ENCODE results near the gene NUMBL. TPM values are rescaled to one million over a fixed set of nuclear protein-coding genes. Genes with fewer than 3 reads are reported as not detected.

Gene NUMBL
- total RNA-seq, 1 experiment from 2014 or later: 14.5 TPM

DNA sequence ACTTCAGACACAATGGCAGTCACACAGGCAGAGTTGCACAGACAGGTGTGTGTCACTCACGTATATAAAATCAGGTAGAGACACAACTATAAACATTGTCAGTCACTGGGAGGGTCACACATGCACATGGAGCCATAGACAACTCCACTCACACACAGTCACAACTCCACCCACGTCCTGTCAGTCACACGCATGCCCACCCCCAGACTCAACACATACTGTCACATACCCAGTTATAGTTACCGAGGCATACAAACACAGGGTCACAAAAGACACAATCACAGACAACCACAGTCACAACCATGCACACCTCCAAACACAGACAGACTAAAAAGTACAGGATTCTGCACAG, 1.5 kb downstream of the NUMBL start:
- DNase-seq: no peak
- Histone ChIP-seq H3K9me3 (ENCODE audit: low read length) (no peaks in the 10 kb centered on the region), H4K20me1 (ENCODE audit: low read length) (no peaks in the 10 kb centered on the region), H3K4me3 (ENCODE audit: low read length) (peak overlapping the region; percentile 81), H3K27ac (ENCODE audit: low read length) (no peak overlapping the region), H3K9me2 (replicated peaks; ENCODE audit: low read length) (no peaks in the 10 kb centered on the region), H3K27me3 (ENCODE audit: low read length) (no peaks in the 10 kb centered on the region), H3K9ac (ENCODE audit: low read length) (peak overlapping the region; percentile 75; the same call in 1 of the 2 replicates), H3F3A (ENCODE audit: low read length, unreplicated experiment) (no peaks in the 10 kb centered on the region), H3K4me2 (ENCODE audit: low read length) (peak overlapping the region; percentile 98), H3K36me3 (ENCODE audit: low read depth, low read length) (no peaks in the 10 kb centered on the region), H3K4me1 (ENCODE audit: insufficient read depth, low read length) (peaks cover 24% of the 10 kb centered on the region), H3K79me2 (ENCODE audit: low read length) (peaks cover 25% of the 10 kb centered on the region), H2AFZ (ENCODE audit: low read length) (no peak overlapping the region)
- BruUV-seq (replicated peaks): no TSS peak
- ChIA-PET CTCF (no interaction called here), POLR2A (ENCODE audit: unreplicated experiment) (interaction anchor here (0.5 kb wide), 1 partner anchor 68 kb away, joined by 9 read pairs; no protein-coding TSS in a partner anchor)
- intact Hi-C loops (cut with micrococcal nuclease): no loop called here
- no peak for ATAC-seq
- no peak for TF ChIP-seq EZH2phosphoT487 (IDR thresholded peaks at IDR 0.05; ENCODE audit: borderline replicate concordance, low read length)

DNA sequence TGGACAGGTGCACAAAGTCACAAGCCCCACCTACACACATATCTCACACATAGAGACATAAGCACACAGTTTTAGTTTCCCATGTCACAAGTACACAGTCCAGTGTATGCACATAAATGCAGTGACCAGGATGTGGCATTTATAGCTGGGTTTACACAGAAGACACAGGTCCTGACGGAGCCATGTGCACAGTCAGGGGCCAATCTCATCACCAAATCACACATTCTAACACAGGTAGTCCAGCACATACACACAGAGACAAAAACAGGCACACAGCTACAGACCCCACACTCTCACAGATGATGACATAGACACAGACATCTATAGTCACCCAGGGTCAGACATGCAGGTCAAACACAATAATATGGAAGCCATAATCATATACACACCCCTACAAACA, 2.1 kb downstream of the NUMBL start:
- Histone ChIP-seq H2AFZ (ENCODE audit: low read length) (no peak overlapping the region), H3F3A (ENCODE audit: low read length, unreplicated experiment) (no peaks in the 10 kb centered on the region), H3K9ac (ENCODE audit: low read length) (no peak overlapping the region), H3K9me2 (replicated peaks; ENCODE audit: low read length) (no peaks in the 10 kb centered on the region), H4K20me1 (ENCODE audit: low read length) (no peaks in the 10 kb centered on the region), H3K27ac (ENCODE audit: low read length) (no peak overlapping the region), H3K27me3 (ENCODE audit: low read length) (no peaks in the 10 kb centered on the region), H3K79me2 (ENCODE audit: low read length) (peaks cover 25% of the 10 kb centered on the region), H3K4me1 (ENCODE audit: insufficient read depth, low read length) (peaks cover 24% of the 10 kb centered on the region), H3K9me3 (ENCODE audit: low read length) (no peaks in the 10 kb centered on the region), H3K36me3 (ENCODE audit: low read depth, low read length) (no peaks in the 10 kb centered on the region), H3K4me2 (ENCODE audit: low read length) (peak overlapping the region; percentile 98; the same call in 1 of the 2 replicates), H3K4me3 (ENCODE audit: low read length) (peak overlapping the region; percentile 81; the same call in 1 of the 2 replicates)
- no peak for ATAC-seq
- DNase-seq: no peak
- TF ChIP-seq EZH2phosphoT487 (IDR thresholded peaks at IDR 0.05; ENCODE audit: borderline replicate concordance, low read length) (no peak), EZH2 (IDR thresholded peaks at IDR 0.05; ENCODE audit: low read length, unreplicated experiment) (no peak)
- TF ChIP-seq, protein P1, sequence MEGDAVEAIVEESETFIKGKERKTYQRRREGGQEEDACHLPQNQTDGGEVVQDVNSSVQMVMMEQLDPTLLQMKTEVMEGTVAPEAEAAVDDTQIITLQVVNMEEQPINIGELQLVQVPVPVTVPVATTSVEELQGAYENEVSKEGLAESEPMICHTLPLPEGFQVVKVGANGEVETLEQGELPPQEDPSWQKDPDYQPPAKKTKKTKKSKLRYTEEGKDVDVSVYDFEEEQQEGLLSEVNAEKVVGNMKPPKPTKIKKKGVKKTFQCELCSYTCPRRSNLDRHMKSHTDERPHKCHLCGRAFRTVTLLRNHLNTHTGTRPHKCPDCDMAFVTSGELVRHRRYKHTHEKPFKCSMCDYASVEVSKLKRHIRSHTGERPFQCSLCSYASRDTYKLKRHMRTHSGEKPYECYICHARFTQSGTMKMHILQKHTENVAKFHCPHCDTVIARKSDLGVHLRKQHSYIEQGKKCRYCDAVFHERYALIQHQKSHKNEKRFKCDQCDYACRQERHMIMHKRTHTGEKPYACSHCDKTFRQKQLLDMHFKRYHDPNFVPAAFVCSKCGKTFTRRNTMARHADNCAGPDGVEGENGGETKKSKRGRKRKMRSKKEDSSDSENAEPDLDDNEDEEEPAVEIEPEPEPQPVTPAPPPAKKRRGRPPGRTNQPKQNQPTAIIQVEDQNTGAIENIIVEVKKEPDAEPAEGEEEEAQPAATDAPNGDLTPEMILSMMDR (conservative IDR thresholded peaks at IDR 0.05; ENCODE audit: low read depth, low read length): no peak
- ChIA-PET POLR2A (ENCODE audit: unreplicated experiment) (interaction anchor here (0.5 kb wide), 1 partner anchor 68 kb away, joined by 9 read pairs; no protein-coding TSS in a partner anchor), CTCF (no interaction called here)
- no TSS peak for BruUV-seq (replicated peaks)
- intact Hi-C loops (cut with micrococcal nuclease): no loop called here

DNA sequence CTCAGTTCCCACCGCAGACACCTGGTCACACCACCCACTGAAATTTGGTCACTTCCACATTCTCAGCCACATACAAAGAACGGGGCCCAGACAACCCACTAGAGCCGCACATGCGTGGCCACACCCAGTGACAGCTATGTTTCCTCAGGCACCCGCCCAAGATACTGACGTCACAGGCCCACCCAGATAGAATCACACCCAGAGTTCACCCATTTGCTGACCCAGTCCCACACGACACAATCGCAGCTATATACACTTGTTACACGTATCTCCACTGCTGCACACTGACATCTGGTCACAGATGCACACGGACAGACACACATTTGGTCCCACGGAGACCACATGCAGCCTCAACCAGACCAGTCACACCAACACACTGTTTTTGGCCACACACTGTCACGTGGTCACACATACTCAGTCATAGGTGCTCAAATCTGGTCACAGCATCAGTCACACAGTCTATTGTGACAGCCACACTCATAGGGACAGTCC, 2.9 kb downstream of the NUMBL start:
- H3K9me3 ChIP-seq (ENCODE audit: low read length): no peaks in the 10 kb centered on the region
- BruUV-seq (replicated peaks): no TSS peak
- ChIA-PET POLR2A (ENCODE audit: unreplicated experiment) (no interaction called here), CTCF (no interaction called here)
- H3K79me2 ChIP-seq (ENCODE audit: low read length): peaks cover 25% of the 10 kb centered on the region
- intact Hi-C loops (cut with micrococcal nuclease): no loop called here
- no peaks in the 10 kb centered on the region for H4K20me1 ChIP-seq (ENCODE audit: low read length)
- TF ChIP-seq EZH2 (IDR thresholded peaks at IDR 0.05; ENCODE audit: low read length, unreplicated experiment) (no peak), EZH2phosphoT487 (IDR thresholded peaks at IDR 0.05; ENCODE audit: borderline replicate concordance, low read length) (no peak)
- TF ChIP-seq, protein P1 (conservative IDR thresholded peaks at IDR 0.05; ENCODE audit: low read depth, low read length): no peak
- H3K4me3 ChIP-seq (ENCODE audit: low read length): no peak overlapping the region
- H3K4me1 ChIP-seq (ENCODE audit: insufficient read depth, low read length): peaks cover 24% of the 10 kb centered on the region
- H3K36me3 ChIP-seq (ENCODE audit: low read depth, low read length): no peaks in the 10 kb centered on the region
- H2AFZ ChIP-seq (ENCODE audit: low read length): no peak overlapping the region
- H3K9me2 ChIP-seq (replicated peaks; ENCODE audit: low read length): no peaks in the 10 kb centered on the region
- H3K27me3 ChIP-seq (ENCODE audit: low read length): no peaks in the 10 kb centered on the region
- H3F3A ChIP-seq (ENCODE audit: low read length, unreplicated experiment): no peaks in the 10 kb centered on the region
- no peak for ATAC-seq
- no peak overlapping the region for H3K27ac ChIP-seq (ENCODE audit: low read length)
- 0 out of 2 replicates have a peak overlapping the region, but pooled peaks have one; percentile 98 for H3K4me2 ChIP-seq (ENCODE audit: low read length)
- no peak overlapping the region for H3K9ac ChIP-seq (ENCODE audit: low read length)
- no peak for DNase-seq

All from PC-3 (cell line).